ENCODE measurements around the gene NR2C2AP.

Gene NR2C2AP

DNA sequence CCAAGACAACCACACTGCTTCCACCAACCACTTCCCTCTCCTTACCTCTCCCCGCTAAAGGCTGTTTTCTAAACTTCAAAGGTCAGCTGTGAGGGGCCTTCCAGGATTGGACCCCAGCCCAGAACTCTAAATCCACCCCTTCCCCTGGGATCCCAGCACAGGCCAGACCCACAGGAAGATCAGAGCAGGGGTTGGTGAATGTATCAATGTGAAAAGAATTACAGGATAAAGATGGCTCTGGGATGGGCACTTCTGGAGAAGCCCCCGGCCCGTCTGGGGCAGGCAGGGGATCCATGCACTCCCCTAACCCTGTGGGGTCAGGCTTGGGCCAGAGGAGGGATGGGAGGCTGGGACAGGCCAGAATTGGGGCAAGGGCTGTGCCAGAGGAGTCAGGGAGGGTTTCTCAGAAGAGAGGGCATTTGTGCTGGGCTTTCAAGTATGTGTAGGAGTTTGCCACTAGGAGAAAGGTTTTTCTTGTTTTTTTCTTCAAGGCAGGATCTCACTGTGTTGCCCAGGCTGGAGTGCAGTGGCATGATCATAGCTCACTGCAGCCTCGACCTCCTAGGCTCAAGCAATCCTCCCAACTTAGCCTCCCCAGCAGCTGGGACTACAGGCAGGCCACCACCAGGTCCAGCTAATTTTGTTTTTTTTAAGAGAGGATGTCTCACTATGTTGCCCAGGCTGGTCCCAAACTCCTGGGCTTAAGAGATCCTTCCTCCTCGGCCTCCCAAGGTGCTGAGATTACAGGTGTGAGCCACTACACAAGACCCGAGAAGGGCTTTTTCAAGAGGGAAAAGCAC is 32.1 kb downstream of the NR2C2AP start:
- DNase-seq (ENCODE audit: low read depth), result no peak
- H3K4me3 ChIP-seq (replicated peaks; ENCODE audit: low read depth, low read length), result no peak overlapping the region
- TF ChIP-seq CTCF (IDR thresholded peaks at IDR 0.05; ENCODE audit: low read length, missing control alignments), result no peak

- peak; percentile 44 for DNase-seq (ENCODE audit: low read depth)
- H3K4me3 ChIP-seq (replicated peaks; ENCODE audit: low read depth, low read length), result no peak within 1 kb of the TSS
- TF ChIP-seq CTCF (IDR thresholded peaks at IDR 0.05; ENCODE audit: low read length, missing control alignments), result no peak
Measured at GRCh38 chr19:19170053-19170872, 33.0 kb downstream of the NR2C2AP start, which contains the start of gene MEF2B. TSS of gene MEF2B (minus strand) at chr19:19170263. CDS start at chr19:19150735, 19,528 bp downstream.

DNA sequence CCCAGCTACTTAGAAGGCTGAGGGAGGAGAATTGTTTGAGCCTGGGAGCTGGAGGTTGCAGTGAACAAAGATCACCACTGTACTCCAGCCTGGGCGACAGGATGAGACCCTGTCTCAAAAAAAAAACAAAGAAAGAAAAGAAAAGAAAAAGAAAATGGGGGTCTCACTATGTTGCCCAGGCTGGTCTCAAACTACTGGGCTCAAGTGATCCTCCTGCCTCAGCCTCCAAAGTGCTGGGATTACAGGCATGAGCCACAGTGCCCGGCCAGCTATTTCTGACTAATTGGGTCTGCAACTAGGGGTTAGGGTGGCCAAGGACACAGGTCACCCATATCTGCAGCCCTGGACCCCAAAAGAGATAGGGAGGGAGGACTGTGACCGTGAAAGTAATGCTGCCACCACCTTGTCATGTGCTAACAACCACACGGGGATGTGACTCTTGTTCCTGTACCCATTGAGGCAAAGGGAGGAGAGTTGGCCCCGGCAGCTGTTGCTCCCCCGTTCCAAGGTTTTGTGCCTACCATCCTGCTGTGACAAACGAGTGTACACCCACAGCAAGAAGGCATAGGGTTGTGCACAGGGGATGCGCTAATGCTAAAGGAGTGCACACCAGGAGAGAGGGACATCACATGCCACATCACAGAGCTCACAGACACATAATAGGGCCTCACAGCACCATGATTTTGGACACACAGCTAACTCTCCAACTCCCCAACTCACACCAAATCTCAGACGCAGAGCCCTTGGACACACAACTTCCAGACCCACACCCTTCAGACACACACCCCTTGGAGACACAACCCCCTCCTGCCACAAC is 33.8 kb downstream of the NR2C2AP start:
- TF ChIP-seq CTCF (IDR thresholded peaks at IDR 0.05; ENCODE audit: low read length, missing control alignments), result no peak
- no peak for DNase-seq (ENCODE audit: low read depth)
- no peak overlapping the region for H3K4me3 ChIP-seq (replicated peaks; ENCODE audit: low read depth, low read length)

DNA sequence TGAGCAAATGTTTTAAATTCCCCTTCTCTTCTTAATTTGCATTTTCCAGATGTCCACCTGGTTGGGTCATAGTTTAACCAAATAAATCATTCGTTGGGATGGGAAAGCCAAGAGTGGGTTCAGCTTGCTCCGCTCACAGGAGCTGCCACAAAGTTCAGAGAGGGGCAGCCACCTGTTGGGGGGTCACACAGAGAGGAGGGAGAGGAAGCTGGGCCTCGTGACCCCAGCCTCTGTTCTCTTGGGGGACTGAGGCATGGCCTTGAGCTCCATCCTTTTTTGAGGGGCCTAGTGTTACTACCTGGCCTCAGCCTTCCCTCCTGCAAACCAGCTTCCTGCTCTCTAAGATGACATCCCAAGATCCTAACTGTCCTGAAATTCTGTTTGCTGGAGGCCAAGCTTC is 35.6 kb downstream of the NR2C2AP start:
- H3K4me3 ChIP-seq (replicated peaks; ENCODE audit: low read depth, low read length), result no peak overlapping the region
- no peak for TF ChIP-seq CTCF (IDR thresholded peaks at IDR 0.05; ENCODE audit: low read length, missing control alignments)
- DNase-seq (ENCODE audit: low read depth), result no peak

DNA sequence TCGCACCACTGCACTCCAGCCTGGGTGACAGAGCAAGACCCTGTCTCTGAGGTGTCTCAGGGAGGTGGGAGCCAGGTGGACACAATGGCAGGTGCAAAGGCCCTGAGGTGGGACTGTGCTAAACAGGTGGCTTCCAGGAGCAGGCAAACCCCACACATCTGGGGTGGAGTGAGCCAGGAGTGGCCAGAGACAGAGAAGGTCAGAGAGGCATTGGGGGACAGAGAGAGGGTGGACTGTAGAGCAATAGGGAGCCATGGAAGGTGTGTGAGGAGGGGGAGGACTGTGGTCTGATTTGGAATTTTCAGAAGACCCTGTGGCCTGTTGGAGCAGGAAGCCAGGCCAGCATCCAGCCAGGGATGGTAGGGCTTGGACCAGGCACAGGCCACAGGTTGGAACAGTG is 37.8 kb downstream of the NR2C2AP start:
- TF ChIP-seq CTCF (IDR thresholded peaks at IDR 0.05; ENCODE audit: low read length, missing control alignments), result no peak

GRCh38 chr19:19162495-19162894 is 40.7 kb downstream of the NR2C2AP start:
- no peak for TF ChIP-seq CTCF (IDR thresholded peaks at IDR 0.05; ENCODE audit: low read length, missing control alignments)
- no peak overlapping the region for H3K4me3 ChIP-seq (replicated peaks; ENCODE audit: low read depth, low read length)
- no peak for DNase-seq (ENCODE audit: low read depth)

More for the DNA sequence above, 37.8 kb downstream of the NR2C2AP start:
- no peak overlapping the region for H3K4me3 ChIP-seq (replicated peaks; ENCODE audit: low read depth, low read length)
- DNase-seq (ENCODE audit: low read depth), result no peak
